H9 (cell line): ENCODE data around the gene ZBTB26. TPM values are rescaled to one million over a fixed set of nuclear protein-coding genes. Genes with fewer than 3 reads are reported as not detected.

Source experiments
- DNase-seq: peaks from one replicate; pipeline ENCODE4 v3.0.0-alpha.2; 2017
- H2AFZ ChIP-seq: one replicate; pipeline ENCODE4 v1.6.1; 2013; ENCODE audit warnings: mild to moderate bottlenecking, low read length, control low read depth, moderate library complexity
- H2AK5ac ChIP-seq: 2 replicates; pipeline ENCODE4 v1.6.1; 2013; ENCODE audit warnings: low read length, control low read depth, mixed read lengths; ENCODE audit not compliant: insufficient read length
- H2BK120ac ChIP-seq: one replicate; pipeline ENCODE4 v1.6.1; 2013; ENCODE audit warnings: low read depth, mild to moderate bottlenecking, low read length, control low read depth, inconsistent platforms; ENCODE audit not compliant: poor library complexity, severe bottlenecking
- H2BK12ac ChIP-seq: 2 replicates; pipeline ENCODE4 v1.6.1; 2013; ENCODE audit warnings: low read length, control low read depth, mixed read lengths, low read depth; ENCODE audit not compliant: insufficient read length
- H2BK15ac ChIP-seq: 2 replicates; pipeline ENCODE4 v1.6.1; 2013; ENCODE audit warnings: low read depth, low read length, control low read depth
- H2BK20ac ChIP-seq: one replicate; pipeline ENCODE4 v1.6.1; 2013; ENCODE audit warnings: low read depth, mild to moderate bottlenecking, low read length, control low read depth, inconsistent platforms; ENCODE audit not compliant: poor library complexity, severe bottlenecking
- H2BK5ac ChIP-seq: 2 replicates; pipeline ENCODE4 v1.6.1; 2013; ENCODE audit warnings: low read length, control low read depth, mixed read lengths; ENCODE audit not compliant: insufficient read length
- H3K14ac ChIP-seq: 2 replicates; pipeline ENCODE4 v1.6.1; 2013; ENCODE audit warnings: low read length, control low read depth; ENCODE audit not compliant: insufficient read depth
- H3K18ac ChIP-seq: 2 replicates; pipeline ENCODE4 v1.6.1; 2013; ENCODE audit warnings: low read depth, mild to moderate bottlenecking, mixed read lengths, low read length, control low read depth; ENCODE audit not compliant: insufficient read length
- H3K23ac ChIP-seq: 2 replicates; pipeline ENCODE4 v1.6.1; 2013; ENCODE audit warnings: low read length, control low read depth, mixed read lengths, low read depth; ENCODE audit not compliant: insufficient read length
- H3K23me2 ChIP-seq: 2 replicates; pipeline ENCODE4 v1.6.1; 2013; ENCODE audit warnings: low read depth, mild to moderate bottlenecking, mixed read lengths, low read length, control low read depth; ENCODE audit not compliant: insufficient read length, poor library complexity, severe bottlenecking
- H3K27ac ChIP-seq: 2 replicates; pipeline ENCODE4 v1.5.1; 2013; ENCODE audit warnings: low read length, control low read depth, mixed read lengths, low read depth; ENCODE audit not compliant: insufficient read length
- H3K27me3 ChIP-seq: 2 replicates; pipeline ENCODE4 v1.6.1; 2013; ENCODE audit warnings: low read length, control low read depth, inconsistent platforms; ENCODE audit not compliant: insufficient read depth
- H3K4ac ChIP-seq: 2 replicates; pipeline ENCODE4 v1.6.1; 2013; ENCODE audit warnings: low read depth, mild to moderate bottlenecking, control low read depth, inconsistent platforms, low read length, moderate library complexity
- H3K4me1 ChIP-seq: 2 replicates; pipeline ENCODE4 v1.6.1; 2013; ENCODE audit warnings: low read length, control low read depth, inconsistent platforms; ENCODE audit not compliant: insufficient read depth
- H3K4me2 ChIP-seq: 2 replicates; pipeline ENCODE4 v1.6.1; 2013; ENCODE audit warnings: low read length, control low read depth, mixed read lengths; ENCODE audit not compliant: insufficient read length, insufficient read depth
- H3K56ac ChIP-seq: 2 replicates; pipeline ENCODE4 v1.6.1; 2013; ENCODE audit warnings: low read depth, mild to moderate bottlenecking, mixed read lengths, low read length, control low read depth; ENCODE audit not compliant: insufficient read length
- H3K79me1 ChIP-seq: 2 replicates; pipeline ENCODE4 v1.6.1; 2013; ENCODE audit warnings: low read depth, mild to moderate bottlenecking, moderate library complexity, low read length, control low read depth, inconsistent platforms; ENCODE audit not compliant: insufficient read depth, poor library complexity, severe bottlenecking
- H3K79me2 ChIP-seq: 2 replicates; pipeline ENCODE4 v1.6.1; 2013; ENCODE audit warnings: low read length, control low read depth, inconsistent platforms; ENCODE audit not compliant: insufficient read depth
- H3K9ac ChIP-seq: 2 replicates; pipeline ENCODE4 v1.6.1; 2013; ENCODE audit warnings: low read length, control low read depth, mixed read lengths; ENCODE audit not compliant: insufficient read length; ENCODE audit errors: extremely low read depth
- H3K9me3 ChIP-seq: one replicate; pipeline ENCODE4 v1.6.1; 2013; ENCODE audit warnings: low read depth, low read length, inconsistent platforms; ENCODE audit not compliant: control insufficient read depth
- H3T11ph ChIP-seq: one replicate; pipeline ENCODE4 v1.6.1; 2013; ENCODE audit warnings: mild to moderate bottlenecking, low read length, control low read depth, inconsistent platforms
- H4K20me1 ChIP-seq: one replicate; pipeline ENCODE4 v1.6.1; 2013; ENCODE audit not compliant: control insufficient read depth, insufficient read length, insufficient read depth
- H4K5ac ChIP-seq: 2 replicates; pipeline ENCODE4 v1.6.1; 2013; ENCODE audit warnings: low read depth, mild to moderate bottlenecking, mixed read lengths, low read length, control low read depth; ENCODE audit not compliant: insufficient read length
- H4K8ac ChIP-seq: replicated peaks from 2 replicates; pipeline ENCODE4 v1.6.1; 2013; ENCODE audit warnings: low read length, control low read depth, mixed read lengths, low read depth; ENCODE audit not compliant: insufficient read length
- H4K91ac ChIP-seq: 2 replicates; pipeline ENCODE4 v1.6.1; 2013; ENCODE audit warnings: low read depth, mild to moderate bottlenecking, moderate library complexity, mixed read lengths, low read length, control low read depth; ENCODE audit not compliant: insufficient read length
- H3K27ac Mint-ChIP-seq, 3 experiments: 2 replicates in 2 of 3; 3 replicates in 1 of 3; pipeline ENCODE4 v1.8.0; 2020 to 2021; ENCODE audit warnings: mixed read lengths in 3 of 3, mild to moderate bottlenecking in 1 of 3, moderate library complexity in 1 of 3
- H3K27me3 Mint-ChIP-seq: 2 replicates; pipeline ENCODE4 v1.8.0; 2021; ENCODE audit warnings: low read depth, mild to moderate bottlenecking, moderate library complexity, mixed read lengths
- H3K36me3 Mint-ChIP-seq, 3 experiments: 2 replicates in 2 of 3; 3 replicates in 1 of 3; pipeline ENCODE4 v1.8.0; 2020 to 2021; ENCODE audit warnings: low read depth in 3 of 3, mixed read lengths in 3 of 3; ENCODE audit not compliant: insufficient read depth in 1 of 3
- H3K4me1 Mint-ChIP-seq, 2 experiments: 2 replicates each; pipeline ENCODE4 v1.8.0; 2020; ENCODE audit warnings: mixed read lengths in 2 of 2
- H3K4me3 Mint-ChIP-seq, 2 experiments: 2 replicates in 1 of 2; 3 replicates in 1 of 2; pipeline ENCODE4 v1.8.0; 2020 to 2021; ENCODE audit warnings: mild to moderate bottlenecking in 2 of 2, mixed read lengths in 2 of 2, moderate library complexity in 1 of 2
- H3K9me3 Mint-ChIP-seq, 2 experiments: 2 replicates in 1 of 2; 3 replicates in 1 of 2; pipeline ENCODE4 v1.8.0; 2020; ENCODE audit warnings: mild to moderate bottlenecking in 2 of 2, mixed read lengths in 2 of 2, moderate library complexity in 1 of 2
- WGBS: extraction: QIAGEN DNeasy Blood & Tissue Kit; methylation state at CpG from one replicate; pipeline ENCODE4 v1.1.7; 2013; ENCODE audit warnings: missing lambda C conversion rate, low lambda C conversion rate, mixed read lengths; ENCODE audit not compliant: insufficient read length; ENCODE audit errors: extremely low coverage; 5-methylcytosine and 5-hydroxymethylcytosine counted together
- total RNA-seq: library from RNA; stranded (reverse); gene quantifications from 2 replicates; pipeline ENCODE4 v1.2.1, GENCODE V29; 2021
- TF ChIP-seq, protein P1 (sequence below): fragments of 200-600 bp; sonication (generic); conservative IDR thresholded peaks from 3 replicates; pipeline ENCODE4 v1.8.0; 2021; ENCODE audit warnings: antibody characterized with exemption, mild to moderate bottlenecking

The ZBTB26 gene
- total RNA-seq, 1 experiment from 2014 or later = 5.8 TPM

- Histone ChIP-seq H3K9ac (no peak overlapping the region), H3K27me3 (no peaks in the 10 kb centered on the region), H3K4me1 (peaks cover 2% of the 10 kb centered on the region; the same call in 1 of the 2 replicates), H4K5ac (no peak overlapping the region), H2AK5ac (no peak overlapping the region), H4K20me1 (no peaks in the 10 kb centered on the region), H2BK120ac (no peak overlapping the region), H3K4ac (no peak overlapping the region), H3K23me2 (peaks cover 3% of the 10 kb centered on the region), H2BK5ac (no peak overlapping the region), H3K56ac (no peak overlapping the region), H2BK20ac (no peak overlapping the region), H2BK12ac (no peak overlapping the region), H3K4me2 (no peak overlapping the region), H3K27ac (no peak overlapping the region), H2AFZ (no peak overlapping the region), H3T11ph (no peak overlapping the region), H3K23ac (no peak overlapping the region), H2BK15ac (no peak overlapping the region), H3K79me1 (no peaks in the 10 kb centered on the region), H4K8ac (no peak overlapping the region), H4K91ac (no peak overlapping the region), H3K79me2 (peaks cover 8% of the 10 kb centered on the region; the same call in 1 of the 2 replicates), H3K14ac (no peak overlapping the region), H3K18ac (no peak overlapping the region), H3K9me3 (no peaks in the 10 kb centered on the region)
- WGBS = no CpG with 5 or more reads among the region's 1 CpG
- H3K4me1 Mint-ChIP-seq = peaks cover 15 to 20% of the 10 kb centered on the region in 2 experiments
- no peaks in the 10 kb centered on the region for H3K9me3 Mint-ChIP-seq
- H3K4me3 Mint-ChIP-seq = no peak overlapping the region
- TF ChIP-seq, protein P1, sequence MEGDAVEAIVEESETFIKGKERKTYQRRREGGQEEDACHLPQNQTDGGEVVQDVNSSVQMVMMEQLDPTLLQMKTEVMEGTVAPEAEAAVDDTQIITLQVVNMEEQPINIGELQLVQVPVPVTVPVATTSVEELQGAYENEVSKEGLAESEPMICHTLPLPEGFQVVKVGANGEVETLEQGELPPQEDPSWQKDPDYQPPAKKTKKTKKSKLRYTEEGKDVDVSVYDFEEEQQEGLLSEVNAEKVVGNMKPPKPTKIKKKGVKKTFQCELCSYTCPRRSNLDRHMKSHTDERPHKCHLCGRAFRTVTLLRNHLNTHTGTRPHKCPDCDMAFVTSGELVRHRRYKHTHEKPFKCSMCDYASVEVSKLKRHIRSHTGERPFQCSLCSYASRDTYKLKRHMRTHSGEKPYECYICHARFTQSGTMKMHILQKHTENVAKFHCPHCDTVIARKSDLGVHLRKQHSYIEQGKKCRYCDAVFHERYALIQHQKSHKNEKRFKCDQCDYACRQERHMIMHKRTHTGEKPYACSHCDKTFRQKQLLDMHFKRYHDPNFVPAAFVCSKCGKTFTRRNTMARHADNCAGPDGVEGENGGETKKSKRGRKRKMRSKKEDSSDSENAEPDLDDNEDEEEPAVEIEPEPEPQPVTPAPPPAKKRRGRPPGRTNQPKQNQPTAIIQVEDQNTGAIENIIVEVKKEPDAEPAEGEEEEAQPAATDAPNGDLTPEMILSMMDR = no peak
- H3K27me3 Mint-ChIP-seq = no peaks in the 10 kb centered on the region
- H3K27ac Mint-ChIP-seq = no peak overlapping the region
- DNase-seq = no peak
- peaks cover 3 to 29% (median 26%) of the 10 kb centered on the region in 3 experiments for H3K36me3 Mint-ChIP-seq
These were observed 5.6 kb upstream of the ZBTB26 start for GRCh38 chr9:122936883-122937282.
